HEK293 (cell line): ENCODE results near the gene SMKR1.
A peak's percentile ranks its signal among the peaks of the same experiment; 100 is the strongest.

Experiments
- CTCF ChIA-PET: fragments of 350-600 bp; formaldehyde crosslinking; extraction: SDS; loops from one replicate; lab custom pipeline; 2021; ENCODE audit warnings: antibody characterized with exemption; lab: Yijun Ruan, JAX
- POLR2A ChIA-PET: fragments of 300-600 bp; formaldehyde crosslinking; extraction: SDS; loops from one replicate; lab custom pipeline; 2020; ENCODE audit warnings: antibody characterized with exemption, inconsistent platforms; lab: Yijun Ruan, JAX
- H3K27ac ChIP-seq: fragments of 200-500 bp; sonication (Bioruptor generic); 2 replicates; pipeline ENCODE4 v1.5.1; 2014; ENCODE audit warnings: low read depth, low read length, control low read depth, inconsistent platforms; ENCODE audit errors: extremely low read depth
- H3K36me3 ChIP-seq, 2 experiments: fragments of 200-500 bp in 1 of 2; sonication (Bioruptor generic) in 1 of 2; 1 replicate in 1 of 2; 2 replicates in 1 of 2; pipeline ENCODE4 v1.5.1; 2014 to 2017; ENCODE audit warnings: inconsistent platforms in 2 of 2, low read length in 2 of 2; ENCODE audit not compliant: control insufficient read depth in 2 of 2, insufficient read depth in 1 of 2
- H3K4me1 ChIP-seq: fragments of 200-500 bp; sonication (Bioruptor generic); 2 replicates; pipeline ENCODE4 v1.5.1; 2014; ENCODE audit warnings: mild to moderate bottlenecking, low read length, inconsistent platforms; ENCODE audit not compliant: control insufficient read depth, insufficient read depth
- H3K4me3 ChIP-seq: 2 replicates; pipeline ENCODE4 v1.5.1; 2011; ENCODE audit warnings: low read depth, mild to moderate bottlenecking, control low read depth, low read length, moderate library complexity
- H3K9me3 ChIP-seq: fragments of 200-500 bp; sonication (Bioruptor generic); 2 replicates; pipeline ENCODE4 v1.5.1; 2014; ENCODE audit warnings: low read depth, low read length, inconsistent platforms; ENCODE audit not compliant: control insufficient read depth, insufficient read depth
- GLI2 ChIP-seq: fragments of 450-650 bp; formaldehyde crosslinking; IDR thresholded peaks from 2 replicates; pipeline ENCODE4; 2017; ENCODE audit warnings: missing biosample characterization, missing genetic modification characterization, low read depth, borderline replicate concordance
- KLF8 ChIP-seq: fragments of 450-650 bp; formaldehyde crosslinking; IDR thresholded peaks from 2 replicates; pipeline ENCODE4 v1.5.1; 2016; ENCODE audit warnings: missing biosample characterization, missing genetic modification characterization
- PRDM1 ChIP-seq: fragments of 450-650 bp; formaldehyde crosslinking; IDR thresholded peaks from 2 replicates; pipeline ENCODE4; 2016; ENCODE audit warnings: missing biosample characterization, missing genetic modification characterization
- YY2 ChIP-seq: fragments of 450-650 bp; formaldehyde crosslinking; IDR thresholded peaks from 2 replicates; pipeline ENCODE4 v1.5.1; 2016; ENCODE audit warnings: missing biosample characterization, missing genetic modification characterization
- ZBTB26 ChIP-seq: fragments of 450-650 bp; formaldehyde crosslinking; optimal IDR thresholded peaks from 2 replicates; pipeline ENCODE3; 2016; ENCODE audit warnings: missing biosample characterization, mild to moderate bottlenecking, missing genetic modification characterization
- ZBTB44 ChIP-seq: fragments of 450-650 bp; IDR thresholded peaks from 2 replicates; pipeline ENCODE4 v1.5.1; 2018; ENCODE audit warnings: missing biosample characterization, mild to moderate bottlenecking, missing genetic modification characterization
- ZNF121 ChIP-seq: fragments of 450-650 bp; formaldehyde crosslinking; IDR thresholded peaks from 2 replicates; pipeline ENCODE4 v1.5.1; 2016; ENCODE audit warnings: missing biosample characterization, missing genetic modification characterization
- ZNF398 ChIP-seq: fragments of 450-650 bp; formaldehyde crosslinking; IDR thresholded peaks from 2 replicates; pipeline ENCODE4 v1.5.1; 2017; ENCODE audit warnings: missing biosample characterization, missing genetic modification characterization

SMKR1 gene

GRCh38 chr7:129553899-129554461, 51.6 kb downstream of the SMKR1 start (continued):
- TF ChIP-seq ZBTB44 (tag by site-specific recombination) (peak; percentile 39; the same call in 1 of the 2 replicates), YY2 (tag by site-specific recombination) (no peak), ZBTB26 (tag by site-specific recombination) (no peak)

GRCh38 chr7:129556607-129557133, 54.3 kb downstream of the SMKR1 start:
- Histone ChIP-seq H3K4me3 (no peak overlapping the region), H3K27ac (no peak overlapping the region), H3K4me1 (peaks cover 4% of the 10 kb centered on the region; the same call in 1 of the 2 replicates), H3K36me3 (no peaks in the 10 kb centered on the region), H3K9me3 (no peaks in the 10 kb centered on the region)
- ChIA-PET CTCF (no interaction called here), POLR2A (interaction anchor here (0.5 to 0.9 kb wide), 2 partner anchors 14 to 410 kb away, joined by 3 to 5 read pairs; no protein-coding TSS in a partner anchor)
- TF ChIP-seq GLI2 (tag by site-specific recombination) (no peak), PRDM1 (tag by site-specific recombination) (peak; percentile 64; the same call in 1 of the 2 replicates), ZNF121 (tag by site-specific recombination) (no peak)

- Histone ChIP-seq H3K4me1 (peaks cover 4% of the 10 kb centered on the region; the same call in 1 of the 2 replicates), H3K9me3 (no peaks in the 10 kb centered on the region), H3K4me3 (no peak overlapping the region), H3K27ac (no peak overlapping the region), H3K36me3 (no peaks in the 10 kb centered on the region)
- TF ChIP-seq ZNF121 (tag by site-specific recombination) (peak; percentile 55; the same call in 1 of the 2 replicates), ZNF398 (no peak)
- POLR2A ChIA-PET: interaction anchor here (0.6 to 0.9 kb wide), 3 partner anchors 12 to 188 kb away, joined by 3 to 4 read pairs (median 3); no protein-coding TSS in a partner anchor
- CTCF ChIA-PET: no interaction called here
These were observed 55.6 kb downstream of the SMKR1 start for GRCh38 chr7:129557686-129558481.

DNA sequence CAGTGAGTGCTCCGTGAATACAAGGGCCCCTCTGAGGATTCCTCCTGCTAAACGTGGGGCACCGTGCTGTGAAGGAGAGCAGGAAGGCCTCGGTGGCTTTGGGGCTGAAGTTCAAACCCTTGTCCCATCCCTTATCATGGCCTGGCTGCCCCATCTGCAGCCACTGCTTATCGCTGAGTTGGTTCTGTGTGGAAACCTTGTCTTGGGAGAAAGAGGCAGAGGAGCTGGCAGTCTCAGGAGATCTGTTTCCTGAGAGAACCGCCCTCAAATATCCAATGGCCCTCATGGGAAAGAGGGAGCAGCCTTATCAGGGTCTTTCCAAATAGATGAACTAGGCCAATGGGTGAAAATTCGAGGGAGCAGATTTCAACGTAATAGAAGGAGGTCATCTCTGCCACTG, 57.2 kb downstream of the SMKR1 start:
- no peak overlapping the region for H3K4me3 ChIP-seq
- H3K36me3 ChIP-seq: no peaks in the 10 kb centered on the region
- no peak for TF ChIP-seq KLF8 (tag by site-specific recombination)
- TF ChIP-seq, all 188 proteins: peak for 0
- Histone ChIP-seq H3K4me1 (no peaks in the 10 kb centered on the region), H3K9me3 (no peaks in the 10 kb centered on the region), H3K27ac (no peak overlapping the region)
- ChIA-PET CTCF (interaction anchor here (0.6 kb wide), 1 partner anchor 63 kb away, joined by 4 read pairs; no protein-coding TSS in a partner anchor), POLR2A (interaction anchor here (0.7 kb wide), 1 partner anchor 53 kb away, joined by 3 read pairs; no protein-coding TSS in a partner anchor)
